HepG2 (cell line): ENCODE data around the gene MEG3.

ENCODE experiments used
- ATF6 ChIP-seq: sonication (generic); formaldehyde crosslinking; conservative IDR thresholded peaks from 2 replicates; pipeline ENCODE4 v1.4.0; 2020; ENCODE audit warnings: missing genetic modification reagents
- BRF2 ChIP-seq: sonication (generic); formaldehyde crosslinking; IDR thresholded peaks from 2 replicates; pipeline ENCODE4 v1.8.1; 2022; ENCODE audit warnings: mild to moderate bottlenecking, missing genetic modification reagents
- CTCF ChIP-seq: sonication (generic); formaldehyde crosslinking; IDR thresholded peaks from 2 replicates; pipeline ENCODE4 v1.5.0; 2020; ENCODE audit warnings: mild to moderate bottlenecking, missing genetic modification reagents, moderate library complexity
- ELK4 ChIP-seq: sonication (generic); formaldehyde crosslinking; IDR thresholded peaks from 2 replicates; pipeline ENCODE4 v1.9.0; 2021; ENCODE audit warnings: missing genetic modification reagents, borderline replicate concordance
- RBFOX2 ChIP-seq: fragments of 200-400 bp; formaldehyde crosslinking; IDR thresholded peaks from 2 replicates; pipeline ENCODE4 v1.6.1; 2017; ENCODE audit warnings: low read depth, mild to moderate bottlenecking, low read length
- TEAD3 ChIP-seq: optimal IDR thresholded peaks from 2 replicates; pipeline ENCODE3; 2016; ENCODE audit warnings: borderline replicate concordance
- ZHX1 ChIP-seq: sonication (generic); formaldehyde crosslinking; IDR thresholded peaks from 2 replicates; pipeline ENCODE4 v1.8.1; 2022; ENCODE audit warnings: low read depth, mild to moderate bottlenecking, missing genetic modification reagents
- ZNF629 ChIP-seq: sonication (generic); formaldehyde crosslinking; conservative IDR thresholded peaks from 2 replicates; pipeline ENCODE4 v1.5.0; 2020; ENCODE audit warnings: missing genetic modification reagents

GRCh38 chr14:100818221-100818699 lies 7.7 kb upstream of the MEG3 start:
- TF ChIP-seq ZHX1 (CRISPR knock-in tag) (no peak), BRF2 (no peak), CTCF (CRISPR knock-in tag) (no peak), ELK4 (CRISPR knock-in tag) (no peak), ATF6 (CRISPR knock-in tag) (no peak), TEAD3 (CRISPR knock-in tag) (no peak), RBFOX2 (peak; percentile 3; the same call in 1 of the 2 replicates), ZNF629 (CRISPR knock-in tag) (no peak; the same call in 1 of the 2 replicates)
